ENCODE results near the gene FTL. TPM values are rescaled to one million over a fixed set of nuclear protein-coding genes. Genes with fewer than 3 reads are reported as not detected.
A peak's percentile ranks its signal among the peaks of the same experiment; 100 is the strongest.
"Not testable (repeated sequence)": the region's sequence is repeated elsewhere in the genome, so short reads cannot be mapped to it uniquely, and the experiment has no call there.

Gene FTL
- total RNA-seq, 1 donor from 2014 or later, result 989 TPM

DNA sequence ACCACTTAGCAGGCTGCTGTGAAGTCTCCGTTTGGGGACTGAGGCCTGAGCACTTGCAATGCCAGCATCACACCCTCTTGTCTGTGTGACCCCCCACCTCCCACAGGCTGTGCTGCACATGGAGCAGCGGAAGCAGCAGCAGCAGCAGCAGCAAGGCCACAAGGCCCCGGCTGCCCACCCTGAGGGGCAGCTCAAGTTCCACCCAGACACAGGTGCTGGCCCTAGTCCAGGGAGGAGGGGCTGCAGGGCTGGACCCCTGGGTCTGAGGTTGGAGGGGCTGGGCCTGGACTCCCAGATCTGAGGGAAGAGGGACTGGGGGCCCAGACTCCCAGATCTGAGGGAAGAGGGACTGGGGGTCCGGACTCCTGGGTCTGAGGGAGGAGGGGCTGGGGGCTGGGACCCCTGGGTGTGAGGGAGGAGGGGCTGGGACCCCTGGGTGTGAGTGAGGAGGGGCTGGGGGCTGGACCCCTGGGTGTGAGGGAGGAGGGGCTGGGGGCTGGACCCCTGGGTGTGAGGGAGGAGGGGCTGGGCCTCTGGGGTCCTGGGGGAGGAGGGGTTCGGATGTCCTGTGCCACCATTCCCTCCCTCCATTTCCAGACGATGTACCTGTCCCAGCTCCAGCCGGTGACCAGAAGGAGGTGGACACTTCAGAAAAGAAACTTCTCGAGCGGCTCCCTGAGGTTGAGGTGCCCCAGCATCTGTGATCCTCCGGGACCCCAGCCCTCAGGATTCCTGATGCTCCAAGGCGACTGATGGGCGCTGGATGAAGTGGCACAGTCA, 43.2 kb upstream of the FTL start:
- no peaks in the 10 kb centered on the region for H3K4me1 Mint-ChIP-seq
- no peak for DNase-seq (ENCODE audit: low spot score)
- no peaks in the 10 kb centered on the region for H3K36me3 ChIP-seq
- H3K9ac ChIP-seq, result no peak overlapping the region
- no peaks in the 10 kb centered on the region for H3K79me2 ChIP-seq (ENCODE audit: low read depth)
- no peaks in the 10 kb centered on the region for H3K9me3 ChIP-seq (ENCODE audit: low read depth)
- no peak overlapping the region for H3K27ac Mint-ChIP-seq
- H3K4me3 ChIP-seq, result no peak overlapping the region
- no peaks in the 10 kb centered on the region for H4K20me1 ChIP-seq (ENCODE audit: low read depth)
- H3F3A ChIP-seq (ENCODE audit: low read depth), result no peaks in the 10 kb centered on the region
- TF ChIP-seq, protein P1, sequence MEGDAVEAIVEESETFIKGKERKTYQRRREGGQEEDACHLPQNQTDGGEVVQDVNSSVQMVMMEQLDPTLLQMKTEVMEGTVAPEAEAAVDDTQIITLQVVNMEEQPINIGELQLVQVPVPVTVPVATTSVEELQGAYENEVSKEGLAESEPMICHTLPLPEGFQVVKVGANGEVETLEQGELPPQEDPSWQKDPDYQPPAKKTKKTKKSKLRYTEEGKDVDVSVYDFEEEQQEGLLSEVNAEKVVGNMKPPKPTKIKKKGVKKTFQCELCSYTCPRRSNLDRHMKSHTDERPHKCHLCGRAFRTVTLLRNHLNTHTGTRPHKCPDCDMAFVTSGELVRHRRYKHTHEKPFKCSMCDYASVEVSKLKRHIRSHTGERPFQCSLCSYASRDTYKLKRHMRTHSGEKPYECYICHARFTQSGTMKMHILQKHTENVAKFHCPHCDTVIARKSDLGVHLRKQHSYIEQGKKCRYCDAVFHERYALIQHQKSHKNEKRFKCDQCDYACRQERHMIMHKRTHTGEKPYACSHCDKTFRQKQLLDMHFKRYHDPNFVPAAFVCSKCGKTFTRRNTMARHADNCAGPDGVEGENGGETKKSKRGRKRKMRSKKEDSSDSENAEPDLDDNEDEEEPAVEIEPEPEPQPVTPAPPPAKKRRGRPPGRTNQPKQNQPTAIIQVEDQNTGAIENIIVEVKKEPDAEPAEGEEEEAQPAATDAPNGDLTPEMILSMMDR (IDR thresholded peaks at IDR 0.05), result no peak
- no peak for TF ChIP-seq EZH2phosphoT487 (IDR thresholded peaks at IDR 0.05)
- no peak for TF ChIP-seq EZH2 (IDR thresholded peaks at IDR 0.05)
- no peak overlapping the region for H2AFZ ChIP-seq (replicated peaks)
- H3K4me3 Mint-ChIP-seq, result no peak overlapping the region
- no peaks in the 10 kb centered on the region for H3K9me3 Mint-ChIP-seq
- H3K27me3 ChIP-seq, result no peaks in the 10 kb centered on the region
- no peaks in the 10 kb centered on the region for H3K4me1 ChIP-seq
- no peak overlapping the region for H3K27ac ChIP-seq
- H3K36me3 Mint-ChIP-seq, result peaks cover 15% of the 10 kb centered on the region
- no peaks in the 10 kb centered on the region for H3K27me3 Mint-ChIP-seq (ENCODE audit: insufficient read depth, low read depth)
- H3K4me2 ChIP-seq, result no peak overlapping the region

DNA sequence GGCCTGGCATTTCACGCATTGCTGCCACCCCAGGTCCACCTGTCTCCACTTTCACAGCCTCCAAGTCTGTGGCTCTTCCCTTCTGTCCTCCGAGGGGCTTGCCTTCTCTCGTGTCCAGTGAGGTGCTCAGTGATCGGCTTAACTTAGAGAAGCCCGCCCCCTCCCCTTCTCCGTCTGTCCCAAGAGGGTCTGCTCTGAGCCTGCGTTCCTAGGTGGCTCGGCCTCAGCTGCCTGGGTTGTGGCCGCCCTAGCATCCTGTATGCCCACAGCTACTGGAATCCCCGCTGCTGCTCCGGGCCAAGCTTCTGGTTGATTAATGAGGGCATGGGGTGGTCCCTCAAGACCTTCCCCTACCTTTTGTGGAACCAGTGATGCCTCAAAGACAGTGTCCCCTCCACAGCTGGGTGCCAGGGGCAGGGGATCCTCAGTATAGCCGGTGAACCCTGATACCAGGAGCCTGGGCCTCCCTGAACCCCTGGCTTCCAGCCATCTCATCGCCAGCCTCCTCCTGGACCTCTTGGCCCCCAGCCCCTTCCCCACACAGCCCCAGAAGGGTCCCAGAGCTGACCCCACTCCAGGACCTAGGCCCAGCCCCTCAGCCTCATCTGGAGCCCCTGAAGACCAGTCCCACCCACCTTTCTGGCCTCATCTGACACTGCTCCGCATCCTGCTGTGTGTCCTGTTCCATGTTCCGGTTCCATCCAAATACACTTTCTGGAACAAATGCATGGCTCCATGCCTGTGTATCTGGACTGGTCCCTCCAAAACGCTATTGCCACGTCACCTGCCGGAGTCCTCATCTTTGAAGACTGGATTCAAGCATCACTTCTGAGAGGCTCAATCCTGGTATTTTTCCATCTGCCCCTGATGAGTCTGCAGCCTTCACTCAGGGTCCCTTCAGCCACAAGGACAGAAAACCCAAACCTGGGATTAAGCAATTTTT, 42.3 kb upstream of the FTL start:
- Histone ChIP-seq H3K9me3 (ENCODE audit: low read depth) (no peaks in the 10 kb centered on the region), H2AFZ (replicated peaks) (no peak overlapping the region), H3K9ac (no peak overlapping the region), H3F3A (ENCODE audit: low read depth) (no peaks in the 10 kb centered on the region), H3K79me2 (ENCODE audit: low read depth) (no peaks in the 10 kb centered on the region), H3K4me3 (no peak overlapping the region), H4K20me1 (ENCODE audit: low read depth) (no peaks in the 10 kb centered on the region), H3K4me2 (no peak overlapping the region), H3K4me1 (no peaks in the 10 kb centered on the region), H3K27ac (no peak overlapping the region), H3K27me3 (no peaks in the 10 kb centered on the region), H3K36me3 (no peaks in the 10 kb centered on the region)
- Mint-ChIP-seq H3K36me3 (peaks cover 14% of the 10 kb centered on the region), H3K27ac (peak overlapping the region; percentile 65), H3K4me3 (no peak overlapping the region), H3K4me1 (no peaks in the 10 kb centered on the region), H3K27me3 (ENCODE audit: insufficient read depth, low read depth) (no peaks in the 10 kb centered on the region), H3K9me3 (no peaks in the 10 kb centered on the region)
- no peak for DNase-seq (ENCODE audit: low spot score)
- no peak for TF ChIP-seq EZH2phosphoT487 (IDR thresholded peaks at IDR 0.05)
- no peak for TF ChIP-seq EZH2 (IDR thresholded peaks at IDR 0.05)
- TF ChIP-seq, protein P1 (IDR thresholded peaks at IDR 0.05), result no peak

DNA sequence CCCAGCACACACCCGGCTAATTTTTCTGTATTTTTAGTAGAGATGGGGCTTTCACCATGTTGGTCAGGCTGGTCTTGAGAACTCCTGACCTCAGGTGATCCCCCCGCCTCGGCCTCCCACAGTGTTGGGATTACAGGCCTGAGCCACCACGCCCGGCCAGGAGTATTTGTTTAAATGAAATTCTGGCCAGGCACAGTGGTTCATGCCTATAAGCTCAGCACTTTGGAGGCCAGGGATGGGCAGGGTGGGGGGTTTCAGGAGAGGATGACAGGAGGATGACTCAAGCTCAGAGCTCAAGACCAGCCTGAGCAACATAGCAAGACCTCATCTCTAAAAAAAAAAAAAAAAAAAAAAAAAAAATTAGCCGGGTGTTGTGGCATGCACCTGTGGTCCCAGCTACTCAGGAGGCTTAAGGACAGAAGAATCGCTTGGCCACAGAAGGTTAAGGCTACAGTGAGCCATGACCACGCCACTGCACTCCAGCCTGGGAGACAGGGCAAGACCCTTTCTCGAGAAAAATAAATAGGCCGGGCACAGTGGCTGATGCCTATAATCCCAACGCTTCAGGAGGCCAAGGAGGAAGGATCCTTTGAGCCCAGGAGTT, 39.8 kb upstream of the FTL start:
- TF ChIP-seq EZH2phosphoT487 (IDR thresholded peaks at IDR 0.05), result no peak
- TF ChIP-seq, protein P1 (IDR thresholded peaks at IDR 0.05), result no peak
- no peaks in the 10 kb centered on the region for H3F3A ChIP-seq (ENCODE audit: low read depth)
- no peaks in the 10 kb centered on the region for H3K36me3 ChIP-seq
- H2AFZ ChIP-seq (replicated peaks), result no peak overlapping the region
- H4K20me1 ChIP-seq (ENCODE audit: low read depth), result no peaks in the 10 kb centered on the region
- no peak overlapping the region for H3K4me3 ChIP-seq
- H3K4me1 ChIP-seq, result no peaks in the 10 kb centered on the region
- no peak overlapping the region for H3K27ac Mint-ChIP-seq
- H3K9ac ChIP-seq, result no peak overlapping the region
- no peaks in the 10 kb centered on the region for H3K79me2 ChIP-seq (ENCODE audit: low read depth)
- H3K9me3 Mint-ChIP-seq, result no peaks in the 10 kb centered on the region
- no peak for DNase-seq (ENCODE audit: low spot score)
- no peaks in the 10 kb centered on the region for H3K27me3 ChIP-seq
- H3K4me3 Mint-ChIP-seq, result no peak overlapping the region
- no peaks in the 10 kb centered on the region for H3K27me3 Mint-ChIP-seq (ENCODE audit: insufficient read depth, low read depth)
- H3K4me2 ChIP-seq, result no peak overlapping the region
- peaks cover 5% of the 10 kb centered on the region for H3K36me3 Mint-ChIP-seq
- no peaks in the 10 kb centered on the region for H3K9me3 ChIP-seq (ENCODE audit: low read depth)
- no peaks in the 10 kb centered on the region for H3K4me1 Mint-ChIP-seq
- no peak overlapping the region for H3K27ac ChIP-seq

- not testable (repeated sequence) for H3K27ac Mint-ChIP-seq
Measured at GRCh38 chr19:48925890-48926289, 39.2 kb upstream of the FTL start.

More at GRCh38 chr19:48925890-48926289, 39.2 kb upstream of the FTL start:
- DNase-seq (ENCODE audit: low spot score); H3K27me3 ChIP-seq; H3K9me3 ChIP-seq (ENCODE audit: low read depth); H3F3A ChIP-seq (ENCODE audit: low read depth); H3K79me2 ChIP-seq (ENCODE audit: low read depth); H3K4me3 ChIP-seq; H3K36me3 Mint-ChIP-seq; H4K20me1 ChIP-seq (ENCODE audit: low read depth); H3K9me3 Mint-ChIP-seq; H2AFZ ChIP-seq (replicated peaks); H3K9ac ChIP-seq; H3K27me3 Mint-ChIP-seq (ENCODE audit: insufficient read depth, low read depth); H3K4me2 ChIP-seq; H3K4me1 Mint-ChIP-seq; H3K4me3 Mint-ChIP-seq; H3K4me1 ChIP-seq; H3K36me3 ChIP-seq; H3K27ac ChIP-seq: not testable (repeated sequence)

All from neural progenitor cell (in vitro differentiated cells).